T-helper 1 cell treated with Interleukin-12 subunit alpha and Interleukin-12 subunit beta and Interleukin-4 antibody, amounts not matched to agents 30 ng/mL and 1 ng/mL, for 36 hours (primary cell): ENCODE data around the gene EGFR. TPM values are rescaled to one million over a fixed set of nuclear protein-coding genes. Genes with fewer than 3 reads are reported as not detected.

Experiments
- intact Hi-C: fragments of 100-400 bp; cut with micrococcal nuclease; formaldehyde crosslinking; loops from one replicate; pipeline ENCODE4 v1.15.1; 2024
- total RNA-seq: library from RNA; stranded (reverse); gene quantifications from 2 replicates; pipeline ENCODE4 v1.2.3, GENCODE V29; 2022

Gene EGFR
- total RNA-seq, 1 donor from 2014 or later, result not detected

- intact Hi-C loops, result no loop called here
Observed at GRCh38 chr7:55120501-55121198, 101.8 kb downstream of the EGFR start.

DNA sequence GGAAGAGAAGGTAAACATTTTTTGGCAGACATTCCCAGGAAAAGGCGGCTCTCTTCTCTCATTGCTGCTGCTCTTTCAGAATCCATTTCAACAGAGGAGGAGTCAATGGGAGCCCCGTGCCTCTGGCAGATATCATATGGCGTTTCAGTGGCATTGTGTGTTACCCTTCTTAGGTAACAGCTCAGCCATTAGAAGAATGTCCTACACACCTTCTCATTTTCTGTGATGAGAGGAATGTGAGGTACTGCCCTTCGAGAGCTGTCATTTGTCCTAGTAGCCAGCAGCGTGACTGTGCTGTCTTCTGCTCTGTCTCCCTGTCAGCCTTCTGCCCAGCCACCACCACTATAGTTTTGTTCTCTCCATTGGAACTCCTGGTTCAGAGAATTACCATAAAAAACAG is 102.4 kb downstream of the EGFR start:
- intact Hi-C loops, result no loop called here

GRCh38 chr7:55122263-55122662 is 103.4 kb downstream of the EGFR start:
- intact Hi-C loops, result no loop called here

- intact Hi-C loops, result no loop called here
Observed at GRCh38 chr7:55124989-55125875, 106.4 kb downstream of the EGFR start.

- intact Hi-C loops, result no loop called here
Observed at GRCh38 chr7:55127135-55127551, 108.3 kb downstream of the EGFR start.

DNA sequence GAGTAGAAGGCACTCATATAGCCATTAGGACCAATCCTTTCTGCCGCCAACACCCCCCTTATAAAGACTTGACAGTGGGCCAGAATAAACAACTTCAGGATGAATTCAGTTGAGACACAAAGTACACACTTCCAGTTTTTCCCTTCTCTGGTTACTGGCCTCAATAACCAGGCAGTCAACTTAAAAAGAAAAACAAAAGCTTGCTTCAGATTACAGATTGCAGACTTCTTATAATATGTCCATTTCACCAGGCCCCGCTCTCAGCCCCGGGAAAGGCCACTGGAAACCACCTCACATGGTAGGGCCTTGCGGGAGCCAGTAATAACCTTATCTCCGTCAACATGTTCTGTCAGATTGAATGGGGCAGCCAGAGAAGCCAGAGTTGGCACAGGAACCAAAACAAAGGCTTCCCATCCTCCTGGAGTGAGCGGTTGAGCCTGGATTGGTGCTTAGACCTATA is 108.8 kb downstream of the EGFR start:
- intact Hi-C loops, result no loop called here

DNA sequence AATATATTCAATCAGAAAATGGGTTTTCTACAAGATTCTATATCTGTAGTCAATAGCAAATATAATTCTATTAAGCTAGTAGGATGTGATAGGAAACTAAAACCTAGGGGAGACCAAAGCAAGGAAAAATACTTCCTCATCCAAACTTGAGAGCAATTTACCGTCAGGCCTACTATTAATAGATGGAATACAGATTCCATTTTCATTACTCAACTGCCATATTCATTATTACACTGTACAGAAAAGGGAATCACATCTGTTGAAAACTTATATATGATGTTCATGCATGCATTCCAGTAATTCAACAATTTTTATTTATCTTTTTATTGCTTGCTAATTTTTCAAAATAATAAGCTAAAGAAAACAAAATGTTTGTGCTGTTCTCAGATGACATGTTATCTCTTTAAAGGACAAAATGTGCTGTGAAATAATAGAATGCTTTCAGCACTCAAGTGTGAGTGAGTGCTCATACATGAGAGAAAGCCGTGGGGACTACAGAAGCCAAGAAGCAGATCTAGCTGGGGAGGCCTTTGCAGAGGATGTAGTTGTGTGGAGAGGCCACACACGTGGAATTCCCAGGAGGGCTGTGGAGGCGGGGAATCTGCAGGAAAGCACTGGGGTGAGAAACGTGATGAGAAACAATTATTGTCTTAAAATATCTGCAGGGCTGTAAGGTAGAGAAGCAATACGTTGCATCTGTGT is 110.0 kb downstream of the EGFR start:
- intact Hi-C loops, result no loop called here

- intact Hi-C loops, result loop anchor here (5.0 kb wide), 1 partner anchor 57 kb away; no protein-coding TSS in a partner anchor
Observed at GRCh38 chr7:55129541-55130394, 111.0 kb downstream of the EGFR start.

DNA sequence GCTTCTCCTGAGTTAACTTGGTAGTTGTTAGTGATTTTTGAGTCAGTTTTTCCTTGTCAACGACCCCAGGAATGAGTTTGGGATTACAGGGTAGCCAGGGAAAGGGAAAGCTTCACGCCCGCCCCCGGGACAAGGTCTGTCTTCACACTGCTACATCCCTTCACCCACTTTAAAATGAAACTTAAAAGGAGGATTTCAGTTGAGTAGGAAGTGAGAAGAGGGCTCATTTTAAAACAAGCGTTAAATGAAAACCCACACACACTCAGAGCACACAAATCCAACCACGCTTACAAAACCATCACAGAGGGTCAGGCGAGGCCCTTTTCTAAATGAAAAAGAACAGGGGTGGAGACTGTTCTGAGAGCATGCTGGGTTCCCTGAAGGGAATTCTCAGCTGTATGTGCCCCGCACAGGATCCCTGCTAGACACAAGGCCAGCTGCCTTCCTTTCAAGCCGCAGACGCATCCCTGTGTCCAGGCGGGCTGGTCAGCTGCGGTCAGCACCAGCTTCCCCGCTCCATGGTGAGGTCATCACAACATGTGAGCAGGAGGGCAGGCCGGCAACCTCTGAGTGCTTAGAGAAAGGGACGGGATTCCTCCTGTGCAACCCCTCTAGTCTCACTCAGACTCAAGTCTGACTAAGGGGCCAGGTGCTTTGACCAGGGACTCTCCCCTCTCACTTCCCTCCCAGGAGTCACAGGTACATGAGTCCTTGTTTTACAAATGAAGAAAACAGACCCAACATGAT is 111.8 kb downstream of the EGFR start:
- intact Hi-C loops, result loop anchor here (5.0 kb wide), 1 partner anchor 58 kb away; no protein-coding TSS in a partner anchor

- intact Hi-C loops, result loop anchor here (5.0 kb wide), 1 partner anchor 59 kb away; no protein-coding TSS in a partner anchor
Observed at GRCh38 chr7:55131142-55131929, 112.5 kb downstream of the EGFR start.

DNA sequence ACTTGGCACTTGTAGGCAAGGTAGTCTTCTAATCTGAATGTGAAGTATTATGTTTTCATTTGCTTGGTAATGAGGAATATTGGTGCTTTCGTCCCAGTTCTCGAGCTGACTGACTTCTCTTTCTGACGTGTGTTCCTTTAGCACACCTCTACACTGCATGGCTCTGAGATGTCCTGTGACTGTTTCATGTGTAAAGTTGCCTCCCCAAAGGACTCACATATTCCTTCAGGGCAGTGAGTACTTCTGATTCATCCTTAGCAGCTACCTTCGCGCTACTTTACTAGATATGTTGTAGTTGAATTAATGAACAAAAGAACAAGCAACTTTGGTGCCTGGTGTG is 113.7 kb downstream of the EGFR start:
- intact Hi-C loops, result loop anchor here (5.0 kb wide), 1 partner anchor 60 kb away; no protein-coding TSS in a partner anchor

GRCh38 chr7:55132890-55133551 is 114.2 kb downstream of the EGFR start:
- intact Hi-C loops, result loop anchor here (5.0 kb wide), 1 partner anchor 61 kb away; no protein-coding TSS in a partner anchor

DNA sequence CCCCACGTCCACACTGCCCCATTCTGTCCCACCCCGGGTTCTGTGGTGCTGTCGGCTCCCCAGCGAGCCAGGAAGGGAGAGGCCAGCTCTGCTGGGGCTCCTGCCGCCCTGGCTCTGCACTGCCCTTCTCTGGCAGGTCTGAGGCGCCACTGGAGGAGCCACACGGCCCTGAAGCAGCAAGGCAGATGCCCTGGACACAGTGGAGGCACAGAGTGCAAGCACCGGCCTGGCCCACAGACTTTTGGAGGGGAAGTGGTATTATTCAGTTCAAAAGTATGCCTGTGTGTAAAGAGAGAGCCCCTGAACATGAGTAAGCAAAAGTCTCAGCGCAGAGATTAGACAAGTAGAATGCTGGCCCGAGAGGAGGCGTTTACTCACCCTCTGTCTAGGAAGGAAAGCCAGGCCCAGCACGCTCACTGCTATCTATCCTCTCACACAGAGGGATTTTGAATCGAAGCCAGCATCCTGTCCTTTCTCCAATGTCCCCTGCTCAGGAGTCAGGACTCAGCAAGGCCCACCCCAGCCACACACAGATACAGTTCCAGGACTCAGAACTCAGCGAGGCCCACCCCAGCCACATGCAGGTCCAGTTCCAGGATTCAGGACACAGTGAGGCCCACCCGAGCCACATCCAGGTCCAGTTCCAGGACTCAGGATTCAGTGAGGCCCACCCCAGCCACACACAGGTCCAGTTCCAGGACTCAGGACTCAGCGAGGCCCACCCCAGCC is 115.0 kb downstream of the EGFR start:
- intact Hi-C loops, result loop anchor here (5.0 kb wide), 1 partner anchor 61 kb away; no protein-coding TSS in a partner anchor

GRCh38 chr7:55134359-55134725 is 115.5 kb downstream of the EGFR start:
- intact Hi-C loops, result loop anchor here (5.0 kb wide), 1 partner anchor 62 kb away; no protein-coding TSS in a partner anchor

GRCh38 chr7:55134786-55135185 is 116.0 kb downstream of the EGFR start:
- intact Hi-C loops, result loop anchor here (5.0 kb wide), 1 partner anchor 62 kb away; no protein-coding TSS in a partner anchor

- intact Hi-C loops, result no loop called here
Observed at GRCh38 chr7:55135462-55135861, 116.6 kb downstream of the EGFR start.

DNA sequence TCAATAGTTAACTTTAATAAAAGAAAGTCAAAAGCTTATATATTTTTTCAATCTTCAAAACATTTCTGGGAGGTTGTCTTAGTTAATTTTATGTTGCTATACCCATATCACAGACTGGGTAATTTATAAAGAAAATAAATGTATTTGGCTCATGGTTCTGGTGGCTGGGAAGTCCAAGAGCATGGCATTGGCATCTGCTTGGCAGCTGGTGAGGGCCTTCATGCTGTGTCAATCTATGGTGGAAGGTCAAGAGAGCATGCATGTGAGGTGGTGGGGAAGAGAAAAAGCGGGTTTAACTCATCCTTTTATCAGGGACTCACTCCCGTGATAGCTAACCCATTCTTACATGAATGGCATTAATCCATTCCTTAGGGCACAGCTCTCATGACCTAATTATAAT is 119.8 kb downstream of the EGFR start:
- intact Hi-C loops, result no loop called here
